ENCODE results near the gene LCLAT1.

DNA sequence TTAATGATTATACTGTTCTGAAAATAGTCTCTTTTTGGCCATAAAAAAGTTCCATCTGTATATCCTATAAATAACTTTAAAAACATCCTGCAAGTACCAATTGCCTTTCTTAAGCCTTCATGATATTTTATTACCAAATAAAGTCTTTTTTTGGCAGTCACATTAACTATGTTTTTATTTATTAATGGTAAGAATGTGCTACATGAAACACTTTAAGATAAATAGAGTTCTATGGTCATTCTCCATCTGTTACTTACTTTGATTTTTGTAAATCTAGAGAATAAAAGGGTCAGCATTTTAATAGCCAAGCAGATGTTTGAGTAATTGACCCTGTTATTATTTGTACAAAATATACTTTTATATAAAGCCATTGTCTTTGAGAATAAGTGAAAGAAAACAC lies 52.6 kb downstream of the LCLAT1 start:
- TF ChIP-seq, protein P1, sequence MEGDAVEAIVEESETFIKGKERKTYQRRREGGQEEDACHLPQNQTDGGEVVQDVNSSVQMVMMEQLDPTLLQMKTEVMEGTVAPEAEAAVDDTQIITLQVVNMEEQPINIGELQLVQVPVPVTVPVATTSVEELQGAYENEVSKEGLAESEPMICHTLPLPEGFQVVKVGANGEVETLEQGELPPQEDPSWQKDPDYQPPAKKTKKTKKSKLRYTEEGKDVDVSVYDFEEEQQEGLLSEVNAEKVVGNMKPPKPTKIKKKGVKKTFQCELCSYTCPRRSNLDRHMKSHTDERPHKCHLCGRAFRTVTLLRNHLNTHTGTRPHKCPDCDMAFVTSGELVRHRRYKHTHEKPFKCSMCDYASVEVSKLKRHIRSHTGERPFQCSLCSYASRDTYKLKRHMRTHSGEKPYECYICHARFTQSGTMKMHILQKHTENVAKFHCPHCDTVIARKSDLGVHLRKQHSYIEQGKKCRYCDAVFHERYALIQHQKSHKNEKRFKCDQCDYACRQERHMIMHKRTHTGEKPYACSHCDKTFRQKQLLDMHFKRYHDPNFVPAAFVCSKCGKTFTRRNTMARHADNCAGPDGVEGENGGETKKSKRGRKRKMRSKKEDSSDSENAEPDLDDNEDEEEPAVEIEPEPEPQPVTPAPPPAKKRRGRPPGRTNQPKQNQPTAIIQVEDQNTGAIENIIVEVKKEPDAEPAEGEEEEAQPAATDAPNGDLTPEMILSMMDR (IDR thresholded peaks at IDR 0.05): no peak
- TF ChIP-seq EP300 (IDR thresholded peaks at IDR 0.05): no peak

Measured in suprapubic skin (tissue), 3 donors.